GM18909 (cell line): ENCODE measurements around the gene SDF2.
"Not testable (repeated sequence)": the region's sequence is repeated elsewhere in the genome, so short reads cannot be mapped to it uniquely, and the experiment has no call there.

Experiments
- ATAC-seq: cut with Tn5 transposase; IDR thresholded peaks from one replicate; pipeline ENCODE4 v1.9.1; 2021; ENCODE audit warnings: mild to moderate bottlenecking; ENCODE audit not compliant: unreplicated experiment, poor library complexity

SDF2 gene

DNA sequence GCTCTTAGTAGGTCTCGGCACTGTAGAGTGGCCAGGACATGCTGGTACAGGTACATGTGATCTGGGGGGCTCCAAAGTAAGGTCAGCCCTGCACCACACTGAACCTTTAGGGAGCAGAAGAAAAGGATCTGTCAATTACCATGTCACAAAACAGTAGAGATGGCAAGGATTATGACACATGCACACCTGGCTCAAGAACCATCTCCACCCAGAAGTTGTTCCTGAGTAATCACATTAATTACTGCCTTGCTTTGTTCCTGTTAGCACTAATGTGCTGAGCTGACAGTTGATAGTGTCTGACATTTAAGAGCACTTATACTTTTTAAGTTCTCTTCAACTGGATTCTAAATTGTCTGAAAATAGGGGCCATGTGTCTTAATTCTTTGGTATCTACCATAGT lies 26.2 kb downstream of the SDF2 start:
- ATAC-seq: no peak

DNA sequence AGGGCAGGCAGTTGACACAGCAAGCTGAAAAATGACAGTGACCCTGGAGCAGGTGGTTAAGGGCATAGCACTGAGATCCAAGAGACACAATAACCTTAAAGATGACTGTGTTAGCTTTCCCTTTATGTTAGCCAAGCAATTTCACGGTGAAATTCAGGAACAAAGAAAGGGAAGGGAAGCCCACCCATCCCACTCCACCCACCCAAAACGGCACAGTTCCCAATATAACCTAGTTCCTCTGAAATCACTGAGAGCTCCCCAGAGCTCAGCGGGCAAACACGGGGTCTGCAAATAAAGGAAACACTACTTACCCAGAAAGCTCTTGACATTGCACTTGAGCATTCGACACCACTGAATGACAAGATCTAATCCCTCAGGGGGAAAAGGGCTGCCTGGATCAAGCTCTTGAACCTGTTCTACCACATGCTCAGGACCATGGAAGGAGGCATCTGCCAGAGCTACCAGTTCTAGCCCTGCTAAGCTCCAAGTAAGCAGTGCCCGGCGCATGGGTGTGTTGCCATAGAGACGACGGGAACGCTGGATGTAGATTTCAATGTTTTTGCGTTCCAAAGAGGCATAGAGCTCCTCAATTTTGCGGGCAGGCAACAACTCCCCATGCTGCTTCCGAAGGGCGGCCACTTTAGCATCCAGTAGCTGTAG lies 27.4 kb downstream of the SDF2 start:
- ATAC-seq: no peak

DNA sequence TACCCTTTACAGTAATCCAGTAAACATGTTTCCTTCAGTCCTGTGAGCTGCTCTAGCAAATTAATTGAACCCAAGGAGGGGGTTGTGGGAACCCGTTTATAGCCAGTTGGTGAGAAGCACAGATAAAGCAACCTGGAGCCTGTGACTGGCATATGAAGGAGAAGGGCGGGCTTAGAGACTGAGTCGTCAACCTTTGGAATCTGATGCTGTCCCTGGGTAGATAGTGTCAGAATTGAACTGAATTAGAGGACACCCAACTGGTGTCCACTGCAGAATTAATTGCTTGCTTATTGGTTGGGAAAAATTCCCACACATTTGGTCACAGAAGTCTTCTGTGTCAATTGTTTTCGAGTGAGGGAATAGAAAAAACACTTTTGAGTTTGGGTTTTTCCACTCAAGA lies 34.9 kb downstream of the SDF2 start:
- ATAC-seq: no peak

DNA sequence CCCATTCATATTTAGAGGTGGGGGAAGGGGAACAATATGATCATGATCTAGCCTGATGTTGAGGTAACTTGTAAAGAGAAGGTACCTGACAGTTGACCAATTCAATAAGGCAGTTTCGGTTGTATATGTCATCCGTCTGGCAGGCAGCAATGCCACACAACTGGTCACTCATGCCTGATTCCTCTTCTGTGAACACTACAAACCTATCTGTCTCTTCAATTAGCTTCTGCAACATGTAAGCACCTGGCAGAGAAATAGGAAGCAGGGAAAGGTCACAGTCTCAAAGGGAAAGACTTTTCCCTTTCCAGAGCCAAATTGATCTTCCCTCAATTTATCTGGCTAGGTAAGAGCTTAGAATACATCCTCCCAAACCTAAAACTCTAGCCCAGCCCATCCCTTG lies 37.6 kb downstream of the SDF2 start:
- no peak for ATAC-seq

DNA sequence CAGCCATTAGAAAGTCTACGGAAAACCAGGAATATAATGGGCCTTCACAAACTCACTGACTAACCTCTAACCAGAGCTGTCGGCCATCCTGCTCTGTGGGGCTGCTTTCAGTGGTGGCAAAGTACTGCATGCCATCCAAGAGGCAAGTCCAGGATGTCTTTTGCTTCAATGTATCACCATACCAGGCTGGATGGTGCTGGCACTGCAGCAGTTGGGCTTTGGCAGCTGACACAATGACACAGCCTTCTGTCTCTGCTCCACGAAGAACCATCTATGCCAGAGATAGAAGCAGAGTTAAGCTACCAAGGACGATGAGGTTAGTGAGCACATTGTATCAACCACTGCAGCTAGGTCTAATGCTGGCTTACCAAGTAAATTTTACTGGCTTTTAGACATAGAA lies 38.0 kb downstream of the SDF2 start:
- no peak for ATAC-seq

DNA sequence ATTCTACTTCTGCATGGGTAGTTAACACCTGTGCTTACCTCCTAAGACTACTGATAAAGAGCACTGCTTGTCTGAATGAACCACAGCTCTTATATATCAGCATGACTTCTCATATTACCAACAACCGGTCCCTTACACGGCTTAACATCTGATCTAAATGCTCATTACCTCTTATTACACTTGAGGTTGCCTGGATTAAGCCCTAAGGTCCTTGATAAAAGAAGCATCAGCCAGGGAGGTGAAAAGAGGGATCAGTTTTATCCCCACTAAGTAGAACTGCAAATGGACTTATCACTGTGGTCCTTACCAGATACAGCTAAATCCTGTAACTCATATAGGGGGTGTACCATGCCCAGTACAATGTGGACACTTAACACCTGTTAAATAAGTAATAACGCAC lies 39.5 kb downstream of the SDF2 start:
- ATAC-seq: no peak

DNA sequence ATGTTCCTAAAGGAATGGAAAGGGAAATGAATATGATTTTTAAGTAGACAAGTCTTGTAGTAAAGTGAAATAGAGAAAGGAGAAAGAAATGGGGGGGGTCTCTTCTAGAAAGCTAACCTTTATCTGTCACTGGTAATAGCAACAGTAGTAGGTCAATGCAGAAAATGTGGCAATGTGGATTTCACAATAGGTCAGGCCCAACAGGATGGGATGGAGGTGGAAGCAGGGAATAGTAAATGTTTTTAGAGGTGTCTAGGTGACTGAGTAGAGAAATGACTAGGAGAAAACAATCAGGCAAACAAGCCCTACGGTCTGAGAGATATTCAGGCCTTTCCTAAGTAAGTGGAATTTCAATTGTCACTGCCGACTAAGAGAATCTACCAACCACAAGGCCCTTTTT lies 41.7 kb downstream of the SDF2 start:
- ATAC-seq: no peak

DNA sequence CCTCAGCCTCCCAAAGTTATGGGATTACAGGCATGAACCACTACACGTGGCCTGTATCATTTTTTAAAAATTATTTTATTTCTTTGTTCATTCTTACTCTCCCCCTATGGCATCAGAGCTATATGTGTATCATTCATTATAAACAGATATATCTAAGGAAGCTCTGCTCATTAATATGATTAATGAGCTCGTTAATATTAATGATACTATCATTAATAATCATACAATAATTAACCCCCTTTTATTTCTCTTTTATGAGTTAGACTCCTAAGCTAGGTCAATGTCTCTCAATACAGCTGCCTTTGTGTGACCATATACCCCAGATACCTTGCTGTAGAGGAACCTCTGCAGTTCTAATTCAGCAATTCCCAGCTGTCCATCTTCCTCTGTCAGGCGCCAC lies 43.2 kb downstream of the SDF2 start:
- ATAC-seq: no peak

DNA sequence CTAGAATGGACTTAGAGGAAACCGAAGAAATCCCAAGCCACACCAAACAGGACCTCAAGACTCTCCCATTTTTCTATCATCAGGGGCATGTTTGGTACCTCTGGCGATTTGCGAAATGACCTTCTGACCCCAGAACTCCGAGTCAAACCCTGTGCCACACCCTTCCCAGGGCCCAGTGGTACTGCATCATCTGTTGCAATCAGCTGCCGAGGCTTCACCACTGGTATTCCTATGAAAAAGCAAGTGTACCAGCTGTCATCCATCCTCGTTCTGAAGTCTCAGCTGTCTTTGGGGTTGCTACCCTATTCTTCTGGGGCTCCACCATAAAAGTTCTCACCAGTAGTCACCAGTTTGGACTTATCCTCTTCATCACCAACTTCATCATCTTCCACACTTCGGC lies 45.4 kb downstream of the SDF2 start:
- ATAC-seq: no peak

DNA sequence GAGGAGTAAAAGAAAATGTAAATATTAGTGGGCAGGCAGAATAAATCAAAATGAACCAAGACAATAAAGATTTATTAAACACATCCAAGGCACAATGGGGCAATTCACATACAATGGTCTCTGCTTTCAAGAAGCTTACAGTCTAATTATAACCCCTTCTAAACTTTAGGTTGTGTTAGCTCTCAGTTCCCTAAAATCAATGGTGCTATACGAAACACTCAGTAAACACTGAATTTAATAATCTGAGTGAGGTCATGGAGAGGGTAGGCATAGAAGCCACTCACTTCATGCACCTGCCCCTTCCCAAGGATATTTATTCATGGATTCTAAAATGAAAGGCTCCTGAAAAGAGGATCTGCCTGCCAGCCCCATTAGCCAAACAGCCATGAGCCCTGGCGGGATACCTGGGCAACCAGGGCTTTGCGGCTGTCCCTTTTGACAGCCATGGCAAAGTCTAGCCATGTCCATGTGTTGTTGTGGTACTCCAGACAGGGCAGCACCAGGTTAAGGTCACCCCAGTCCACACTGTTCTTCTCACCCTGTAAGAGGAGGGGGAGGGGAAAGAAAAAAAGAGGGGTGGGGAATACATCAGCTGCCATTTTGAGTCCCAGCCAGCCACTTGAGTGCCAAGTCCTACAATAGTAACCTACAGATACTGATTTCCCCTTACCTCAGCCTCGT lies 46.3 kb downstream of the SDF2 start:
- no peak for ATAC-seq

DNA sequence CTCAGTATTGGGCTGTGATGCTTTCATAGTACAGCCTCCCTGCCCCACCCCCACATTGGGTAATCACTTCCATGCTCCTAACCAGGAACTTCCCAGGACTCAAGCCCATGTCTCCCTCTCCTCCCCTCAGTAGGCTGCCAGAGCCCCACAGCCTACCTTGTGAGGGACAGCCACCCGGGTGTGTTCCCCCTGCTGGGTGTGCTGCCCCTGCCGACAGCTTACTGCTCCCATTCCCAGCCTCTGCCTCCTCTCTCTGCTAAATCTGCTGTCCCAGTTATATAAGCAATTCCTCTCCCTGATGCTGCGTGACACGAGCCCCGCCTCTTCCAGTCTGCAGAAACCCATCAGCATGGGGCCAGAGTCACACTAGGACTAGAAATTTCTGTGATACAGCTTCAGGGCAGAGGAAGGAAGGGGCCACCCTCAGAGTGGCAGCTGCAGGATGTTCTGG lies 47.8 kb downstream of the SDF2 start, which contains the start of gene RSKR:
TSS of gene RSKR (minus strand) at position 255 of the 451 bp plus-strand sequence. CDS start at position 231, 24 bp downstream.
- no peak for ATAC-seq

DNA sequence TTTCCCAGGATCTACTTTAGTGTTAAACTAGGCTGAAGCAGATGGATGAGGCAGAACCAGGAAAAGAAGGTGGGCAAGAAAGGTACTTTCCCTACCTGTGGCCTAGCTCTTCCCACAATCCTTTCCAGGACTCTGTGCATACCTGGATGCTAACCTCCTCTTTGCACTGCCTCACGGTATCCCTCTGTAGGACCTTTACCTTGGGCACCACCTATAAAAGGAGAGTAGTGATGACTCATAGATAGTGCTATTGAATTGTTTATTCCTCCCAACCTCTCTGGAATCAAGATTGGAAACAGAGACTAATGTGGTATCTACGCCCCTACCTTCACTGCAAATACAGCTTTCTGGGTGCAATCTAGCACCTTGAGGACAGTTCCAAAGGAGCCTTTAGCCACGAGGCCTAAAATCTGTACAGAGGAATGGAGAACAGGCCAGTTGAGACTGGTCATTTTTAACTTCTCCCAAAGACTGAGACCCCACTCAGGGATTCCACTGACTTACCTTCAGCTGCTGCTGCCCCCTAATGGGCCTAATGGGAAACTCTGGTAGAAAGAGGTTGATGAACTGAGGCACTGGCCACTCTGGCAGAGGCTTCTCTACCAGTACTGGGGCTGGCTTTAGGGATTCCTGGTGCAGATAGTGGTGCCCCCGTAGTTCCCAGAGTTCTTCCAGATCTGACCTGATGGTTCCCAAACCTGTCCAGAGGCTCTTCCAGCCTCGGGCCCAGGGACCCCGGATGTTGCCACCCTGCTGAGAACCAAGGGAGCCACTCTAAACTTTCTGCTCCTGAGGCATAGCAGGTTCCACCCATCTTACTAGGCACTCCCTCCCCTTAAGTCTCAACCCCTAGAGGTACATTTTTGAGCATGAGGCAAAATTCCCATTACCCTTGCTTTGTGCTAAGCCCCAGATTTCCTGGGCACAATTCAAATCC lies 48.5 kb downstream of the SDF2 start:
- no peak for ATAC-seq

DNA sequence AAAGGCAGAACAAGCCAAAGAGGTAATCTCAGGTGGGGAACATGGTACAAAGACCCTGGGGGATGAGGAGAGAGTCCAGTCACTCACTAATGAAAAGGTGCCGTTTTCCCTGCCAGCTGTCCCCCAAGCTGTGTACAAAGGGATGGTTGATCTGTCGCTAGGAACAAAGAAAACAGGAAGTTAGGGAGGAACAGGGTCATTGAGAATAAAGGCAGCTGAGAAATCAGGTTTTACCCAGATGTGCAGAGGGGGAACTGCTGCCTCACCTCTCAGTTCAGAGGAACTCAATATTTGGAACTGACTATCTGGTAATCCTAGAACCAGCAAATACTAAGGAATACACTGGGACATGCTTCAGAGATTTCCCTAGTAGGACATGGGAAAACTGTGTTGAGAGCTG lies 49.2 kb downstream of the SDF2 start:
- ATAC-seq: no peak

DNA sequence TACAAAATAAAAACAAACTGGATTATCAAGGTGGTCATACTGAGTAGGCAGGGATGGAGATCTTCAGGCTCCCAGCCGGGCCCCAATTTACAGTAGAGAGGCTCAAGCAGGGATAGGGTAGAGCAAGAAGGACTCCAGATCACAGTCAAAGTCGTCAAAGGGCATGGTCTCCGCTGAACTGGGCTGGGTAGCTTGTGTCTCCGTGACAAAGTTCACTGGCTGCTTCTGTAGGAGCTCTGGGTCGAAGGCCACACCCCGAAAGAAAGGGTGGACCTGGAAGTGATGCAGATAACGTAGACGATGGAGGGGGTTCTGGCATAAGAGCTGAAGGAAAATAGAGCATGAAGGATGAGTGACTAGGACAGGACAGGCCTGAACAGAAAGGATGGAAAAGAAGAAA lies 51.3 kb downstream of the SDF2 start:
- no peak for ATAC-seq

DNA sequence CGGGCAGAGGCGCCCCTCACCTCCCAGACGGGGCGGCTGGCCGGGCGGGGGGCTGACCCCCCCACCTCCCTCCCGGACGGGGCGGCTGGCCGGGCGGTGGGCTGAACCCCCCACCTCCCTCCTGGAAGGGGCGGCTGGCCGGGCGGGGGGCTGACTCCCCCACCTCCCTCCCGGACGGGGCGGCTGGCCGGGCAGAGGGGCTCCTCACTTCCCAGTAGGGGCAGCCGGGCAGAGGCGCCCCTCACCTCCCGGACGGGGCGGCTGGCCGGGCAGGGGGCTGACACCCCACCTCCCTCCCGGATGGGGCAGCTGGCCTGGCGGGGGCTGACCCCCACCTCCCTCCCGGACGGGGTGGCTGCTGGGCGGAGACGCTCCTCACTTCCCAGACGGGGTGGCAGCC lies 57.7 kb downstream of the SDF2 start:
- ATAC-seq: not testable (repeated sequence)

DNA sequence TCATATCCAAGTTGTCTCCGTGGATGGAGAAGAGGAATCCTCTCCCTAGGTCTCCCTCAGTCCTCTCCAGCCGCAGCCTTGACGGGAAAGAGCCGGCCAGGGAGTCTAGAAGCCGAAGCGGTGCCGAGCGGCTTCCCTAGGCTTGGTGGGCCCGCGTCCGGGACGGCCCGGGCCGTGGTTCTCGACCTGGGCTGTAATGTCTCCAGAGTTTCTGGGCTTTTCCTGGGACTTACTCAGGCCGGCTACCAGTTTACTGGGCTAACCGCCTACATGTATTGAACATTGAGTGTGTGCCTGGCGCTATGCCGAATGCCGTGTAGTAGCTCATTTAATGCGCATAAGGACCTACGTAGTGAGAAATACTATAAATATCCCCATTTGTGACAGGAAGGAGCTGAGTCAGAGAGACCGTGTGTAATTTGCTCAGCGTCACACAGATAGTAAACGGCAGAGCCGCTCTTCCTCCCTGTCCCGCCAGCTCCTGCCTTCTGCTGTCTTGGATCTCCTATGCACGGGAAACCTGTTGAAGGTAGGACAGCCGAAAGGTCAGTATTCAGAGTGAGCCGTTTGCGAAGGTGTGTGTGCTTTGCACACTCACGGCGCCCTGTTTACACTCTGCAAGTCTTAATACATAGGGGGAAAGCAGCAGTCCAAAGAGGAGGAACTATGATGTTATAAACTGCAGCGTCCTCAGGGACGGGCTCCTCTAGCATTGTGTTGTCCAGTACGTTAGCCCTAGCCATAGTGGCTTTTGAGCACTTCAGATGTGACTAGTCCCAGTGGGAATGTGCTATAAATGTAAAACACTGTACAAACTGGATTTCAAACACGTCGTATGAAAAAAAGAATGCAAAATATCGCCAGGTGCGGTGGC lies 62.2 kb downstream of the SDF2 start:
- ATAC-seq: peak; percentile 42

DNA sequence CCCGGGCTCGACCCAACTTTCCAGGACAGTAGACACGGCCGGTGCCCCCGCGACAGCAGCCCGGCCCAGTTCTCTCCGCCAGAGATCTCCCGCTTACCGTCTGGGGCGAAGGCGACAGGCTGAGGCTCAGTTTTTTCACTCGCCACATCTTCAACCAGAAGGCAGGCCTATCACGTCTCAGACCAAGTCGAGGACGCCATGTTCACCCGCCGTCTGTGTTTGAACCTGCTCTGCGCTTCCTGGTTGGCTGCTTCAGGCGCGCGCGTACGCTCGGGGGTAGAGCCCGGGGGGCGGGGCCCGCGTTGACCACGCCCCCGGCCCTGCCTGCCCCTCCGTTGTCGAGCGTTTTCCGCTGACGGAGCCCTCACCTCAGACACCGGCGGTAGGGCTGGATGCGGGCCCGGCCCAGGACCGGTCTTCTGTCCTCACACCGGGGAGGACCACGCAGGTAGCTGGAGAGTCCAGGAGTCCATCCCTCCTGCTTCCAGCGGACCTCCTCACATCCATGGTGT lies 62.9 kb downstream of the SDF2 start, which contains the start of gene SPAG5:
TSS of gene SPAG5 (minus strand) at position 227 of the 512 bp plus-strand sequence. CDS start at position 148, 79 bp downstream.
- peak; percentile 86 for ATAC-seq

DNA sequence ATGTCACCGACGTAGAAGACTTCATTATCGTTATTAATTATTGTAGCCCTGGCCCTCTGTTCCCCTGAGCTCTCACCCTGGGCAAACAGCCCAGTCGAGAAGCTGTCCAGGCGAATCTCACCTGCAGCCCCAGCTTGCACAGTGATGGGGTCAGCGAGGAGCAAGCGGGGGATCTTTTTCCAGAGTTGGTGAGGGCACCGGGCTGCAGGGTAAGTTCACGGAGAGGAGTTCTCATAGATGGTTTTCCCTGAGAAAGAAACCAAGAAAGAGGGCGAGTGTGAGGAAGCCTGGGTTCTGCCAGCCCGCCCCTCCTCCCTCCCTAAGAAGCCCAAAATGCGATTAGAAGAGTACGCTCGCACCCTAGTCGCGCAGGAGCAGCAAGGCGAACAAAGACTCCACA lies 63.3 kb downstream of the SDF2 start:
- ATAC-seq: peak; percentile 13
